ENCODE results near the gene XPR1.
A peak's percentile ranks its signal among the peaks of the same experiment; 100 is the strongest.

The XPR1 gene

GRCh38 chr1:180919183-180919700, 287.4 kb downstream of the XPR1 start:
- DNase-seq, result no peak

- no peak for DNase-seq
Observed at GRCh38 chr1:180920193-180920592, 288.4 kb downstream of the XPR1 start.

DNA sequence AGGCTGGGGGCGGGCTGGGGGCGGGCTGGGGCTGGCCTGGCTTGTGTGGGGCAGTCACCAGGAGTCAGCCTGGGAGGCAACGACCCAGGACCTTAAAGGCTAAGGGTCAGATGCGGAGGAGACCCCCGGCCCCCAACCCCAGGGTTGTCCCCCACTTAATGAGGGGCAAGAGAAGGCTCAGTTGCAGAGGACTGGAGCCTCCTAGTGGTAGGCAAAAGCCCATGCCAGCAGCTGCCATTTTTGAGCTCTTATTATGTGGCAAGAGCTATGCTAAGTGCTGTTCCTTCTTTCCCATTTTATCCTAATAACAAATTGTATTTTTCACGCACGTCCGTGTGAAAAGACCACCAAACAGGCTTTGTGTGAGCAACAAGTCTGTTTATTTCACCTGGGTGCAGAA, 288.9 kb downstream of the XPR1 start:
- DNase-seq, result no peak

DNA sequence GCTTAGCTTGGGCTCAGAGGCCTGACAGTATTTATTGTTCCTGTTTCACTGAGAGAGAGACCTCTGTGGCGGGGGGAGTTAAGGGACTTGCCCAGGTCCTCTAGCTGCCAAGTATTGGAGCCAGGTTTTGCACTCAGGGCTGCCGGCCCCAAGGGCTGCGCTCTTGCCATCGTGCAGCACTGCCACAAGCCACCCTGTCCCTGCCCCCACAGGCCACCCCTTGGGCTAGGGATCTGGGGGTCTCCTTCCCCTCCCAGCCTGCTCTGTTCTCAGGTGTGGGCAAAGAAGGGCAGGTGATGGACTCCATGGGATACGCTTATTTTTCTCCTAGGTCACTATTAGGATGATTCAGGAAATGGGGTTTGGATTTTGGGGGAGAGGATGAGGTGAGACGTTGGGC, 289.6 kb downstream of the XPR1 start:
- DNase-seq, result no peak

DNA sequence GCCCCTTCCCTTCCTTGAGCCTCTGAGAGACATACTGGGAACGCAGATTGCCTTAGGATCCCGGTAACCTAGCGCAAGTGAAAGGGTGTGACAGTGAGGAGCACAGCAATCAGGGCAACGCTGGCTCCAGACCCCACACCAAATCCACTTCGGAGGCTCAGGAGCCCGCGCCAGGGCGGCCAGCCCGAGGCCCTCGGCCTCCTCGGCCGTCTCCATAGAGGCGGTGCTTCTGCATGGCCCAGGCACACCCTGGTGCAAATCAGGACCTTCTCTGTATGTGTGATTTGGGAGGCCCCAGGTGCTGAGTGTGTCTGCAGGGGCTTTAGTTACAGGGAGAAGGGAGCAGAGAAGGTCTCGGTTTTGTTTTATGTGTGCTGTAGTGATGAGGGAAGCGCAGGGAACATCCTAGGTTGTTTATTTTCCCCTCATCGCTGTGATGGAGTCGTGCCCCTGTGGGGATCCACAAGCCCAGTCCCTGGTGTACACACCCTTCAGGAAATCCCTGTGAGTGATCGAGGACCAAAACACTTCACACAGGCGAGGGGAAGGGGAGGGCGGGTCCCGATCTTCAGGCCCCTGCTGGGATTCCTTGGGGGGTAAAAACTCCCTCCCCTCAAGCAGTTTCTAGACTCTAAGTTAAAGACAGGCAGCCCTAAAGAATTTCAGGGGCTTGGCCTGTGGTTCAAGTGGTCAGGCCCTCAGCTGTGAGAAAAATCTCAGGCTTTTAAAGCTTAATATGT, 290.2 kb downstream of the XPR1 start:
- DNase-seq, result no peak

DNA sequence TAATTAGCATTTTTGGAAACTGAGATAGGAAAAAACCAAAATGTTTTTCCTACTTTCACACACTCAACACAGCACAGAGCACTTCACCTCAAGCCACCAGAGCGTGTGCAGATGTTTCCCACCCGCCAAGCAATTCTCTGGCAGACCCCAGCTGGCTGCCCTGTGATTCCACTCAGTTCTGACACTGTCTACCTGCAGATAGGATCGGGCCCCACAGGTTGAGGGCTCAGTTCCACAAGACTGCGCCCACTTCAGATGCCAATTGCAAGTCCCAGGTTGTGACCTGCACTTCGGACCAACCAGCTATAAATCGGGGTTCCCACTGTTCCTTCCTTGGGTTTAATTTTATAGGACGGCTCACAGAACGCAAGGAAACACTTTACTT, 290.8 kb downstream of the XPR1 start:
- no peak for DNase-seq

- no peak for DNase-seq
Observed at GRCh38 chr1:180923021-180923841, 291.4 kb downstream of the XPR1 start.

- DNase-seq, result no peak
Observed at GRCh38 chr1:180923887-180924286, 292.1 kb downstream of the XPR1 start.

DNA sequence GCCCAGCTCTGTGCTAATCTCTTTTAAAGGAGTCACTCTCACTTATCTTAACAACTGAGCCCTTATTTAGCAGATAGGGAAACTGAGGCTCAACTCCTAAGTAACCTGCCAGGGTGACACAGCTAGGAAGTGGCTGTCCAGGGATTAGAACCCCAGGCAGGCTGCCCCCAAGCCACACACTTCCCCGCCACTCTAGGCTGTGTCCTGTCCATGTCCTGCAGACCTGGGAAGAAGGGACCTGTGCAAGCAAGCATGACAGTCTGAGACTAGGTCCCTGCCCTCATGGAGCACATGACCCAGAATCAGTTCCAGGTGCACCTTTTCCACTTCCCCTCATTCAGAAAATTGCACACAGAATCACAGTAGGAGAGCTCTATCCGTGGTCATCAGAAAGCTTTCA, 293.1 kb downstream of the XPR1 start:
- no peak for DNase-seq

DNA sequence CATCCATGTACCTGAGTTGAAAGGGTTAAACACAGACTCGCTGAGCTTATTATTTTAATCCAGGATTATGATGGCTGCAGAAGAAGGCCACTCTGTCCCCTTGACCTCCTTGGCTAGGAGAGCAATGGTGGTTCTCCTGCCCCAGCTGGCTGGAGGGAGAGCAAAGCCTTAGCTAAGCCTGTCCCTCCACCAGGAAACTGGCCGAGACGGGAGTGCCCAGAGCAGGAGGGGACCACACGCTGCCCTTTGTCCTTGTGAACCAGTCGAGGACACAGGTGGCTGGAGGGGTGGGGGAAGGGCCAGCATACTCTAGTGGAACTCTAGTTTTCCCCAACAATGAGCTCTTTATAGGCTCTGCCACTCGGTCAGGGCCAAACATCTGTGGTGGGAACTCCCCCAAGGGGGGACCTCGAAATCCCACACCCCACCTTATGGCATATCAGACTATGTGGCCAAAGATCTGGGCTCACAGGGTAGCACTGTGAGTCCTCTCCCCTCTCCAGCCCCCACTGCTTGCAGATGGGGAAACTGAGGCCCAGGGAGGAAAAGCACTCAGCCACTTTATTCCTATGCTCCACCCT, 293.7 kb downstream of the XPR1 start:
- no peak for DNase-seq

DNA sequence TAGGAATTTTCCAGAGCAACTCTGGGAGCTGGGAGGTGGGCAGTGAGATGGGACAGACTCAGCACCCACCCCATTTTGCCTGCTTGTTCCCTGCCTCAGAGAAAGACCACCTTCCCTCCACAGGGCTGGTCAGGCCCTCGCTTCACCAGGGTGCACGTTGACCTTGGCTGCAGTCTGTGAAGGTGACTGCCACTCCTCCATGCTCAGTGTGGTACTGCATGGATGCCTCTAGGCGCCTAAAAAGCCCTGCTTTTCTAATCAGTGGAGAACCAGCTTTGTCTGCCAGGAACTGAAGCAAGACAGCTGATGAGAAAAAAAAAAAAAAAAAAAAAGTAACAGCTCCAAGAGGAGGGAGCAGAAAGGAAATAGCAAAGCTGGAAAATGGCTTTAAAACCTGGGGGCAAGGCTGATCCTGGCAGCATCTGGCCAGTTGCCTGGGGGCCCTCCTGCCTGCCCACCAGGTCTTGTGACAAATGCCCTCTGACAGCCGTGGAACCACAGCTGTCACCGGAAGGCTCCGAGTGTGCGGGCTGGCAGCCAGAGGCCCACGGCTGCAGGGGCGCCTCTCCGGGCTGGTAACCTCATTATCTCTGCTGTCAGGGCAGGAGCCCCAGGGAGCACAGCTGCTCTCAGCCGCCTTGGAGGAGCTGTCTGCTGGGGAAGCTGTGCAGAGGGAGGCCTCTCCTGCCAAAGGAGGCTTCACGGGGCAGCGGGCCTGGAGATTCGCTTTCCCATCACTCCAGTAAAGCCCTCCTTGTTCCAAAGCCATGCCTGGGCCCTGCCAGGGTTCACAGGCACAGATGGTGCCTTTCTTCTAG, 294.6 kb downstream of the XPR1 start:
- DNase-seq, result peak; percentile 88

- no peak for DNase-seq
Observed at GRCh38 chr1:180927348-180927747, 295.5 kb downstream of the XPR1 start.

- DNase-seq, result peak; percentile 87
Observed at GRCh38 chr1:180927841-180928240, 296.0 kb downstream of the XPR1 start.

- DNase-seq, result peak; percentile 49
Observed at GRCh38 chr1:180928331-180929230, 296.8 kb downstream of the XPR1 start.

DNA sequence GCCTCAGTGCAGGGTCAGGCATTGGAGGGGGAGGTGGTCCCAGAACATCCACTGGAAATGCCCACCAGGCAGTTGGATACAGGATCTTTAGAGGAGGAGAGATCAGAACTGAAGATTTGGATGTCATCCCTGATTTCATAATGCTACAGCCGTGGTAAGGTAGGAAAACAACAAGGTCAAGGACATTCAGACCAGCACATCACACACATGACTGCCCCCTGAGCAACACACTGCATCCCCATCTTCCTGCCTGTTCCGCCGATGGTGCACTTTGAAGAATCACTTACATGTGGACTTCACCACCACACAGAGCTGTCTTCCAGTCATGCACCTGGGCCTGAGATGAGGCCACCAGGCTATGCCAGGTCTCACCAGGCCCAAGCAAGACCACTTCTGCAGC, 297.6 kb downstream of the XPR1 start:
- DNase-seq, result no peak

GRCh38 chr1:180930687-180931086, 298.9 kb downstream of the XPR1 start:
- peak; percentile 96 for DNase-seq

DNA sequence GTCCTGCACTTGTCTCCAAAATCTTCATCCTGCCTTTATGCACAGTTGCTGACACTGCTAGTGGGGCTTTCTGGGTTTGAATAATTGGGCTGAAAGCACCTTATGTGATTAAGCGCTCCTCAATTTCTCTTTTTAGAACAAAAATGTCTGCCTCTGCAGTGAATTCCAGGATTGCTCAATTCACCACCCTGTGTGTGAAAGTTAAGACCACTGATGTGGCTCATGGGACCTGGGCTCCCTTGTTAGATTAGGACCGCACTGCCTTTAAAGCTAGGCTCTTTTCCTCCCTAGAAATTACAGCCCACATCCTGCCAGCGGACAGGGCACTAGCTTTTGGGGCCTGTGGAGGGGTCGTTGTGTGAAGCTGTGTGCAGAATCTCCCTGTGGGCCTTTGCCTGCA, 299.7 kb downstream of the XPR1 start:
- DNase-seq, result no peak

DNA sequence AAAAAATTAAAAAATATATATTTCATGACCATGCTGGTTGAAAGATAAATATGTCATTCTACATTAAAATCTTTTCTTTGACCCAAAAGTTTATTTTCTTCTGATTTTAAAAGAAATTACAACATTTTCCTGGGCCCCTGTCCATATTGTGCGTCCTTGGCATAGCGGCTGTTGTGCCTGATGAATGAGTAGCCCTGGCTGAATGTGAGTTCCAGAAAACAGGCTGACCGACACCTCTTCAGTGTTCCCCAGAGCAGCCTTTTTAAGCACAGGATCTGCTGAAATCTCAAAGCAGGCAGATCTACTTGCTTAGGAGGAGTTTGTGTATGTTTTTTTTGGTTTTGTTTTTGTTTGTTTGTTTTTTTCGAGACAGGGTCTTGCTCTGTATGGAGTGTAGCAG, 300.6 kb downstream of the XPR1 start:
- DNase-seq, result no peak

- no peak for DNase-seq
Observed at GRCh38 chr1:180933141-180933540, 301.3 kb downstream of the XPR1 start.

- no peak for DNase-seq
Observed at GRCh38 chr1:180934563-180934962, 302.7 kb downstream of the XPR1 start.

- DNase-seq, result no peak
Observed at GRCh38 chr1:180935326-180936109, 303.7 kb downstream of the XPR1 start.
